Measurements from ENCODE around the gene ABLIM1. TPM values are rescaled to one million over a fixed set of nuclear protein-coding genes. Genes with fewer than 3 reads are reported as not detected.

ABLIM1 gene
- total RNA-seq, 4 donors from 2014 or later = 56.9 to 108 (median 96.1) TPM

DNA sequence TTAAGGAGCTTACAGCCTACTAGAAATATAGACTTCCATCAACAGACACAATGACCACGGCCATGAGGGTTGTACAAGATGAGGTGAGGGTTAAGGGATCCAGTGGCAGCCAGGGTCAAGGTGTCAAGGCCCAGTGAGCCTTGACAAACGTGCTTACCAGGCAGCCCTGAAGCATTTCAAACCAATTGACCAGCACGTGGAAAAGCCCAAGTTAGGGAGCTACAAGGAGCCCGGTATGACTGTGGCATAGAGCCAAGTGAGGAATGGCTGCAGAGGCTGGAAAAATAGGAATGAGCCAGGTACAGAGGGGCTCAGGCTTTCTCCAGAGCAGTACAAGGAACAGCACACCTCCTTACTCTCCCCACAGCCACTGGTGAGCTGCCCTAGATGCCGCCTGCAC is 266.5 kb downstream of the ABLIM1 start:
- WGBS, 2 donors (ENCODE audit: low coverage in 1 of 2) = 85% methylated on average over 5 of the region's 5 CpGs; no CpG with 5 or more reads in 1 of the 2 donors
- no peak for DNase-seq
- TF ChIP-seq POLR2AphosphoS5 (IDR thresholded peaks at IDR 0.05) (no peak), EP300 (IDR thresholded peaks at IDR 0.05; ENCODE audit: low read depth) (no peak), POLR2A (IDR thresholded peaks at IDR 0.05) (no peak)
- TF ChIP-seq, protein P1, sequence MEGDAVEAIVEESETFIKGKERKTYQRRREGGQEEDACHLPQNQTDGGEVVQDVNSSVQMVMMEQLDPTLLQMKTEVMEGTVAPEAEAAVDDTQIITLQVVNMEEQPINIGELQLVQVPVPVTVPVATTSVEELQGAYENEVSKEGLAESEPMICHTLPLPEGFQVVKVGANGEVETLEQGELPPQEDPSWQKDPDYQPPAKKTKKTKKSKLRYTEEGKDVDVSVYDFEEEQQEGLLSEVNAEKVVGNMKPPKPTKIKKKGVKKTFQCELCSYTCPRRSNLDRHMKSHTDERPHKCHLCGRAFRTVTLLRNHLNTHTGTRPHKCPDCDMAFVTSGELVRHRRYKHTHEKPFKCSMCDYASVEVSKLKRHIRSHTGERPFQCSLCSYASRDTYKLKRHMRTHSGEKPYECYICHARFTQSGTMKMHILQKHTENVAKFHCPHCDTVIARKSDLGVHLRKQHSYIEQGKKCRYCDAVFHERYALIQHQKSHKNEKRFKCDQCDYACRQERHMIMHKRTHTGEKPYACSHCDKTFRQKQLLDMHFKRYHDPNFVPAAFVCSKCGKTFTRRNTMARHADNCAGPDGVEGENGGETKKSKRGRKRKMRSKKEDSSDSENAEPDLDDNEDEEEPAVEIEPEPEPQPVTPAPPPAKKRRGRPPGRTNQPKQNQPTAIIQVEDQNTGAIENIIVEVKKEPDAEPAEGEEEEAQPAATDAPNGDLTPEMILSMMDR (IDR thresholded peaks at IDR 0.05) = no peak
- intact Hi-C loops (cut with DNase I; ENCODE audit: low total_unique reads) = no loop called here
- Histone ChIP-seq H3K9me3 (no peaks in the 10 kb centered on the region), H3K36me3 (no peaks in the 10 kb centered on the region), H3K4me1 (peaks cover 0 to 14% (median 0%) of the 10 kb centered on the region in 4 donors), H3K27me3 (no peaks in the 10 kb centered on the region), H3K4me3 (no peak overlapping the region), H3K27ac (no peak overlapping the region)
- in situ Hi-C loops (cut with MboI; ENCODE audit: low pct_ligation_motif_present in 1 of 4, low pct_unique_long_range_greater_than_20kb in 1 of 4, low sequenced_read_pairs in 3 of 4) = no loop called here

DNA sequence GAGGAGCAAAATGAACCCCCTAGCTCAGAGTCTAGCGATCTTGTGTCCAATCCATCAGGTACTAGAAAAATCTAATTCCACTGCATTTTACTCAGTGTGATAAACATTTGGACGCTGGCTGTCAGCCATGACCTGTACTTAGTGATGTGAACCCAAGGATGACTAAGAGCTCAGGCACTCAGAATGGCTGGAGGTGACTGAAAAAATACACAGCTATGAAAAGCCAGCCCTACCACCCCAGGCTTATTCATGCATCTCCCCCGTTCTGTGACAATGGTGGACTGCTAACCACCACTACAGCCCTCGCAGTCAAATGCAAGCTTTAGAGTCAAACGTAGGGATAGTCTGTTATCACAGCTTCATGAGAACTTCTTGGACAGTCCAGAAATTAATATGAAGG is 268.6 kb downstream of the ABLIM1 start:
- Histone ChIP-seq H3K36me3 (no peaks in the 10 kb centered on the region), H3K4me1 (peaks cover 0 to 12% (median 0%) of the 10 kb centered on the region in 4 donors), H3K9me3 (no peaks in the 10 kb centered on the region), H3K27me3 (no peaks in the 10 kb centered on the region), H3K4me3 (no peak overlapping the region), H3K27ac (no peak overlapping the region)
- intact Hi-C loops (cut with DNase I; ENCODE audit: low total_unique reads) (no loop called here), in situ Hi-C loops (cut with MboI; ENCODE audit: low pct_ligation_motif_present in 1 of 4, low pct_unique_long_range_greater_than_20kb in 1 of 4, low sequenced_read_pairs in 3 of 4) (no loop called here)
- 57 to 73% methylated on average over 1 to 5 of the region's 5 CpGs for WGBS, 2 donors (ENCODE audit: low coverage in 1 of 2)
- TF ChIP-seq POLR2AphosphoS5 (IDR thresholded peaks at IDR 0.05) = no peak
- TF ChIP-seq, protein P1 (IDR thresholded peaks at IDR 0.05) = no peak
- no peak for TF ChIP-seq POLR2A (IDR thresholded peaks at IDR 0.05)
- no peak for TF ChIP-seq EP300 (IDR thresholded peaks at IDR 0.05; ENCODE audit: low read depth)
- no peak for DNase-seq

- Histone ChIP-seq H3K27ac (no peak overlapping the region), H3K36me3 (no peaks in the 10 kb centered on the region), H3K27me3 (no peaks in the 10 kb centered on the region), H3K4me3 (no peak overlapping the region), H3K9me3 (no peaks in the 10 kb centered on the region), H3K4me1 (peaks cover 0 to 11% (median 0%) of the 10 kb centered on the region in 4 donors)
- no peak for DNase-seq
- WGBS, 2 donors (ENCODE audit: low coverage in 1 of 2) = 61 to 86% methylated on average over 1 to 3 of the region's 3 CpGs
- intact Hi-C loops (cut with DNase I; ENCODE audit: low total_unique reads) = no loop called here
- in situ Hi-C loops (cut with MboI; ENCODE audit: low pct_ligation_motif_present in 1 of 4, low pct_unique_long_range_greater_than_20kb in 1 of 4, low sequenced_read_pairs in 3 of 4) = no loop called here
- TF ChIP-seq EP300 (IDR thresholded peaks at IDR 0.05; ENCODE audit: low read depth) (no peak), POLR2A (IDR thresholded peaks at IDR 0.05) (no peak), POLR2AphosphoS5 (IDR thresholded peaks at IDR 0.05) (no peak)
- TF ChIP-seq, protein P1 (IDR thresholded peaks at IDR 0.05) = no peak
Measured at GRCh38 chr10:114388275-114388674, 269.8 kb downstream of the ABLIM1 start.

DNA sequence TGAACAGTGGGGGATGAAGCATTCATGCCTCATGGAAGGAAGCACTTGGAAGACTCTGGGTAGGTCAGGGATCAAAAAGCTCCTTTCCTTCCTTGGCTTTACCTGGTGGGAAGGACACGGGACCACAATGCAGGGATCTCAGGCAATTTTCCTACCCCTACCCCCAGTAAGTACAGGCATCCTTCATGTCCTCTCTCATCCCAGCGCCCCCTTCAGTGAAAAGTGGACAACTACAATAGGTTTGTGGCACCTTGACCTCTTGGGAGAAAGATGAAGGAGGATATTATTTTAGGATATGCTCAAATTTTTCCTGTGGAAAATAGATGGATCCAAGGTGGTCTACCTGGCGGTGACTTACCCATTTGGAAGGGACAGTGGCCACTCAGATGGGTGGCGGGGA is 270.3 kb downstream of the ABLIM1 start:
- intact Hi-C loops (cut with DNase I; ENCODE audit: low total_unique reads) (no loop called here), in situ Hi-C loops (cut with MboI; ENCODE audit: low pct_ligation_motif_present in 1 of 4, low pct_unique_long_range_greater_than_20kb in 1 of 4, low sequenced_read_pairs in 3 of 4) (no loop called here)
- Histone ChIP-seq H3K4me3 (no peak overlapping the region), H3K9me3 (no peaks in the 10 kb centered on the region), H3K27me3 (no peaks in the 10 kb centered on the region), H3K4me1 (peaks cover 0 to 7% (median 0%) of the 10 kb centered on the region in 4 donors), H3K27ac (no peak overlapping the region), H3K36me3 (no peaks in the 10 kb centered on the region)
- whole genome bisulfite sequencing, 2 donors (ENCODE audit: low coverage in 1 of 2) = 79% methylated on average over 4 of the region's 4 CpGs; no CpG with 5 or more reads in 1 of the 2 donors
- no peak for DNase-seq
- TF ChIP-seq, protein P1 (IDR thresholded peaks at IDR 0.05) = no peak
- TF ChIP-seq POLR2A (IDR thresholded peaks at IDR 0.05) (no peak), EP300 (IDR thresholded peaks at IDR 0.05; ENCODE audit: low read depth) (no peak), POLR2AphosphoS5 (IDR thresholded peaks at IDR 0.05) (no peak)

All from transverse colon (tissue), 4 donors.